Omental fat pad (tissue), 4 donors: ENCODE data around the gene PDCD10. TPM values are rescaled to one million over a fixed set of nuclear protein-coding genes. Genes with fewer than 3 reads are reported as not detected.

Experiments
- ATAC-seq: fragments of 150-250 bp; one replicate; pipeline ENCODE4 v1.9.1; 2016; ENCODE audit warnings: mild to moderate bottlenecking, moderate library complexity; ENCODE audit not compliant: low FRiP score
- DNase-seq: peaks from one replicate; pipeline ENCODE4 v3.0.0-alpha.2; 2019; ENCODE audit warnings: low spot score
- total RNA-seq, 4 donors: library from RNA; depleted of rRNA; stranded (reverse); fragments of >200 nt; gene quantifications; one replicate each; pipeline ENCODE4 v1.1.0, GENCODE V29; 2016
- TF ChIP-seq, protein P1 (sequence below), 3 donors: fragments of 450-650 bp; IDR thresholded peaks; one replicate each; pipeline ENCODE4 v1.5.1; 2016 to 2017; ENCODE audit warnings: antibody characterized with exemption in 3 of 3, mild to moderate bottlenecking in 3 of 3, moderate library complexity in 2 of 3

Gene PDCD10
- total RNA-seq, 4 donors from 2014 or later, result 46.7 to 66.8 (median 58.0) TPM

DNA sequence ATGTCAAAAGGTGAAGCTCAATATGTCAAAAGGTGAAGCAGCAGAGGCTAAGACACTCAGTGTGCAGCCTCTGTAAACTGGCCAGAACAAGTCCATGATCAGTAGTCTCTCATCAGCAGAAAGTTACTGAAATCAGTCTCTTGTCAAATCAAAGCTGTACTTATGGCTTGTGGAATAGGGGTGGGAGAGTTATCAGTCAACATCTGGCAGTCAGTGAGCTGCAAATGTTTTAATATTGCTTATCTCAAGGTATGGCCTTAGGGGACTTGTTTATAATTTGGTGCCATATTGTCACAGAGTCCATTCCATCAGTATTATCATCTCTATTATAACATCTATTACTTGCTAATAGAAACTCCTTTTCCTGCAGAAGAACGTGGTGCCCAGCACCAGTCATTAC, 66.0 kb downstream of the PDCD10 start:
- DNase-seq, result no peak
- TF ChIP-seq, protein P1, sequence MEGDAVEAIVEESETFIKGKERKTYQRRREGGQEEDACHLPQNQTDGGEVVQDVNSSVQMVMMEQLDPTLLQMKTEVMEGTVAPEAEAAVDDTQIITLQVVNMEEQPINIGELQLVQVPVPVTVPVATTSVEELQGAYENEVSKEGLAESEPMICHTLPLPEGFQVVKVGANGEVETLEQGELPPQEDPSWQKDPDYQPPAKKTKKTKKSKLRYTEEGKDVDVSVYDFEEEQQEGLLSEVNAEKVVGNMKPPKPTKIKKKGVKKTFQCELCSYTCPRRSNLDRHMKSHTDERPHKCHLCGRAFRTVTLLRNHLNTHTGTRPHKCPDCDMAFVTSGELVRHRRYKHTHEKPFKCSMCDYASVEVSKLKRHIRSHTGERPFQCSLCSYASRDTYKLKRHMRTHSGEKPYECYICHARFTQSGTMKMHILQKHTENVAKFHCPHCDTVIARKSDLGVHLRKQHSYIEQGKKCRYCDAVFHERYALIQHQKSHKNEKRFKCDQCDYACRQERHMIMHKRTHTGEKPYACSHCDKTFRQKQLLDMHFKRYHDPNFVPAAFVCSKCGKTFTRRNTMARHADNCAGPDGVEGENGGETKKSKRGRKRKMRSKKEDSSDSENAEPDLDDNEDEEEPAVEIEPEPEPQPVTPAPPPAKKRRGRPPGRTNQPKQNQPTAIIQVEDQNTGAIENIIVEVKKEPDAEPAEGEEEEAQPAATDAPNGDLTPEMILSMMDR (IDR thresholded peaks at IDR 0.05), result no peak
- ATAC-seq, result no peak

DNA sequence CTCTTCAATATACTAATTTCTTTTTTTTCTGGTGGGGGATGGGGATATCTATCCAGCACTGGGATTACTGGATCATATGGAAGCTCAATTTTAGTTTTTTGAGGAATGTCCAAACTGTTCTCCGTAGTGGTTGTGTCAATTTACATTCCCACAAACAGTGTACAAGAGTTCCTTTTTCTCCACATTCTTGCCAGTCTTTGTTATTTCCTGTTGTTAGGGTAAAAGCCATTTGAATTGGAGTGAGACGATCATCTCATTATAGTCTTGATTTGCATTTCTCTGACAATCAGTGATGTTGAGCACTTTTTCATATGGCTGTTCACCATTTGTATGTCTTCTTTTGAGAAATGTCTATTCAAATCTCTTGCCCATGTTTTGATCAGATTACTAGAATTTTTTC, 68.1 kb downstream of the PDCD10 start:
- DNase-seq, result no peak
- ATAC-seq, result no peak
- TF ChIP-seq, protein P1 (IDR thresholded peaks at IDR 0.05), result no peak

DNA sequence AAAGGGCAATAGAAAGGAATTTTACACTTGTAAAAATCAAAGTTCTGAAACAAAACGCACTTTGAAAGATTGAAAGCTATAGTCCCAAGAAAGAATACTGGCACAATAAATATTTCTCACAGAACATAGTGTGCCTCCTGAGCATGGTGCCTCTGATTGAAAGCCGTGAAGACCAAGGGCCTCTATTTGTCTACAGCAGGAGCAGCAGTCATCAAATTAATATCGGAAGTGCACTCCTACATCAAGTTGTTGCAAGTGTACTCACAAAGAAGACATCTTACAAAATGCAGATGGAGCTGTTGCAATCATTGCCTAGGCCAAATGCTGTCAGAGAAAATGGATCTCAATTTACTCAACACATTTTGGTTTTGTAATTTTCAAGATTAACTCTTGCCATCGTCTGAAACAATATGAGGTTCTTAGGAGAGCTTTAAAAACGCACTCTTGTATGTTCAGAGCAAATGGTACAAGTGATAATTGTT, 71.7 kb downstream of the PDCD10 start:
- TF ChIP-seq, protein P1 (IDR thresholded peaks at IDR 0.05), result no peak
- no peak for ATAC-seq
- no peak for DNase-seq

DNA sequence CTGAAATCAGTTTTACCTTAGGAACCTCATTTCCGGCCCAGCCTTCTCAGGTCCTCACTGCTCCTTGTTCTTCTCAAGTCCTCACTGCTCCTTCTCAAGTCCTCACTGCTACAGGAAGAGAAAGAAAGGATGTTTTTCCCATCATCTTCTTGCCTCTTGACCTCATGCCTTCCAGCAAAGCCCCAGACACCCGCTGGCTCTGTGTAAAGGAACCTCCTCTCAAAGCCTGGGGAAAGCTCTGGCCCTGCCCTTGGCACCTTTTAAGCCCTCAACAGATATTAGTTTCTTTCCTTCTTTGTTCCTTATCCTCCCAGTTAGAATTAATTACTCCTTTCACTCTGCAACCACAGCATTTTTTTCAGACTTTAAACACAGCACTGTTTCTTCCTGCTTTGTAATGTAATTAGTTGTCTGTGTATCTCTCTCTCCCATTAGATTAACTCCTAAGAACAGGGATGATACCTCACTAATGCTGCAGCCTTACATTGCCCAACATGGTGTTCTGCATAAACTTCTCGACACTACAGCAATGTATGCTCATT, 76.9 kb downstream of the PDCD10 start:
- DNase-seq (no peak), ATAC-seq (no peak)
- TF ChIP-seq, protein P1 (IDR thresholded peaks at IDR 0.05), result no peak

DNA sequence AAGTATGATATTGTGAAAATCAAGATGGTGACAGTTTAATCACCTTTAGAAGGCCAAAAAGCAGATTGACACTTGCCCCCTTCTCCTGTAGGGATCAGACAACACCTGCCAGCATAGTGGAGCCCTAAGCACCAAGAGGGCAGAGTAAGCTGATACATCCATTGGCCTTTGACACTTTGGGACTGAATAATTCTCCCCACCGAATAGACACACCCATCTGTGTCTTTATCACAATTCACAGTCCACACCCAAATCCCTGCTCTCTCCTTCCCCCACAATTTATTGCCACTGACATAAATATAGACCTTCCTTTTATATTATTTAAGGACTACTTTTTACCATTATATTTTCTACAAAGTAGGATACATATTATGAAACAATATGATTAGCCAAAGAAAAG, 77.9 kb downstream of the PDCD10 start:
- no peak for DNase-seq
- TF ChIP-seq, protein P1 (IDR thresholded peaks at IDR 0.05), result no peak
- no peak for ATAC-seq

DNA sequence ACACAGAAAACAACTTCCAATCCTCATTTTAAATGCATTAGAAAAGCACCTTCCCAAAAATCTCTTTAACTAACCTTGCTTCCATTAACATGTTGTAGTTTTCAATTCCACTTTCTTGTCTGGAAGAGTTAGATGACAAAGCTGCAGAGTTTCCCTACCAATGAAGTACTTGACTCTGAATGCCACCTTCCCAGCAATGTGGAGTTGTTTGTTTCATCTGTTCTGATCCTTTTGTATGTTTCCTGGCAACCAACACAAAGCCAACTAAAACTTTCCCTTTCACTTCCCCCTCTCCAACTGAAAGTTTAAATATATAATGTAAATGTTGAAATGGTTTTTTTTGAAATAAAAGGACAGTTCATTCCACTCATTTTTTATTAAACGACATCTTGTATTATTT, 80.9 kb downstream of the PDCD10 start, which contains the start of gene WDR49:
TSS of gene WDR49 (minus strand) at position 183 of the 400 bp plus-strand sequence. CDS start 517 bp downstream, outside the sequence.
- TF ChIP-seq, protein P1 (IDR thresholded peaks at IDR 0.05), result no peak
- no peak for DNase-seq
- no peak for ATAC-seq

DNA sequence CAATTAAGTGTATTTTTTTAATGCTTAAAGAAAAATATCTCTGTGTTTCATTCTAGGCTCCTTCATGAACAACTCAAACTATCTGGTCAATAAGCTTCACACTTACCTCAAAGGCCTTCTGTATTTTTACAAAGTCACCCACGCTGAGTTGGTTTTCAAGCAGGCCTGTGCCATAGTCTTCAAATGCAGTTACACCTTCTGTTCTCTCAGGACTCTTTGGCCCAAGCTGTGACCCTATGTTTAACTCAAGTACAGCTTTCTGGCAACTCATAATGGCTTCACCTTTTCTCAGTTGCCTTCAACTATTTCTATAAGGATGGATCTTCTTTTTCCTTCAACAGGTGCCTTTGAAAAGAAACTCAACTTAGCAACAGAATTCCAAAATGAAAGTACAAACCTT, 81.5 kb downstream of the PDCD10 start:
- ATAC-seq, result no peak
- DNase-seq, result no peak
- TF ChIP-seq, protein P1 (IDR thresholded peaks at IDR 0.05), result no peak
